CD14-positive monocyte (primary cell): ENCODE results near the gene PIH1D2. TPM values are rescaled to one million over a fixed set of nuclear protein-coding genes. Genes with fewer than 3 reads are reported as not detected.

Experiments used
- DNase-seq, 3 donors: peaks; one replicate each; pipeline ENCODE4 v3.0.0-alpha.2; 2011 to 2022
- H2AFZ ChIP-seq: 2 replicates; pipeline ENCODE4 v1.6.0; 2012; ENCODE audit warnings: mild to moderate bottlenecking, low read depth, low read length, inconsistent platforms; ENCODE audit not compliant: insufficient read depth, poor library complexity, severe bottlenecking
- H3K27ac ChIP-seq, 2 donors: 1 replicate in 1 of 2; 2 replicates in 1 of 2; pipeline ENCODE4 v1.5.1; 2012 to 2013; ENCODE audit warnings: low read length in 2 of 2, control low read depth in 1 of 2, inconsistent platforms in 1 of 2, low read depth in 1 of 2, mild to moderate bottlenecking in 1 of 2
- H3K27me3 ChIP-seq, 2 donors: one replicate each; pipeline versions ENCODE4 v1.6.0 to v1.6.1; 2011 to 2013; ENCODE audit warnings: low read length in 2 of 2; ENCODE audit not compliant: control insufficient read depth in 2 of 2, insufficient read depth in 2 of 2
- H3K36me3 ChIP-seq, 2 donors: replicated peaks in 1 of 2; 1 replicate in 1 of 2; 2 replicates in 1 of 2; pipeline versions ENCODE4 v1.5.1 to v1.6.1; 2012 to 2013; ENCODE audit warnings: low read length in 2 of 2, control low read depth in 1 of 2, inconsistent platforms in 1 of 2, mild to moderate bottlenecking in 1 of 2; ENCODE audit not compliant: insufficient read depth in 2 of 2, control insufficient read depth in 1 of 2
- H3K4me1 ChIP-seq, 2 donors: 1 replicate in 1 of 2; 2 replicates in 1 of 2; pipeline versions ENCODE4 v1.5.1 to v1.6.1; 2012 to 2013; ENCODE audit warnings: low read length in 2 of 2, control low read depth in 1 of 2, inconsistent platforms in 1 of 2, mild to moderate bottlenecking in 1 of 2, moderate library complexity in 1 of 2; ENCODE audit not compliant: insufficient read depth in 2 of 2, control insufficient read depth in 1 of 2
- H3K4me2 ChIP-seq: replicated peaks from 2 replicates; pipeline ENCODE3; 2012; ENCODE audit warnings: low read length, moderate library complexity, mild to moderate bottlenecking; ENCODE audit not compliant: poor library complexity, severe bottlenecking; ENCODE audit errors: extremely low read depth
- H3K4me3 ChIP-seq, 3 experiments: fragments of 200-600 bp in 1 of 3; sonication (generic) in 1 of 3; replicated peaks in 1 of 3; 1 replicate in 2 of 3; 2 replicates in 1 of 3; pipeline ENCODE4 v1.5.1; 2011 to 2013; ENCODE audit warnings: low read length in 3 of 3, mild to moderate bottlenecking in 3 of 3, control low read depth in 2 of 3, low read depth in 2 of 3, inconsistent platforms in 1 of 3, moderate library complexity in 1 of 3
- H3K79me2 ChIP-seq: 2 replicates; pipeline ENCODE4 v1.6.0; 2012; ENCODE audit warnings: mild to moderate bottlenecking, control low read depth, inconsistent platforms, low read length, moderate library complexity; ENCODE audit not compliant: insufficient read depth
- H3K9ac ChIP-seq: 2 replicates; pipeline ENCODE4 v1.6.0; 2017; ENCODE audit warnings: low read length, mild to moderate bottlenecking; ENCODE audit not compliant: insufficient read depth, poor library complexity, severe bottlenecking
- H3K9me3 ChIP-seq, 2 donors: replicated peaks in 1 of 2; 1 replicate in 1 of 2; 2 replicates in 1 of 2; pipeline versions ENCODE4 v1.5.1 to v1.6.1; 2012 to 2013; ENCODE audit warnings: low read length in 2 of 2, control low read depth in 1 of 2; ENCODE audit not compliant: control insufficient read depth in 1 of 2, insufficient read depth in 1 of 2
- H4K20me1 ChIP-seq: 2 replicates; pipeline ENCODE4 v1.6.0; 2012; ENCODE audit warnings: mild to moderate bottlenecking, low read length, control low read depth, moderate library complexity; ENCODE audit not compliant: insufficient read depth
- H3K27ac Mint-ChIP-seq, 7 donors: one replicate each; pipeline ENCODE4 v1.8.0; 2020; ENCODE audit warnings: mild to moderate bottlenecking in 7 of 7, mixed read lengths in 7 of 7, moderate library complexity in 6 of 7, inconsistent platforms in 2 of 7
- H3K27me3 Mint-ChIP-seq, 3 donors: one replicate each; pipeline ENCODE4 v1.8.0; 2021 to 2022; ENCODE audit warnings: low read depth in 3 of 3, mild to moderate bottlenecking in 3 of 3, mixed read lengths in 3 of 3, moderate library complexity in 3 of 3, inconsistent platforms in 1 of 3
- H3K36me3 Mint-ChIP-seq, 2 donors: one replicate each; pipeline ENCODE4 v1.8.0; 2020; ENCODE audit warnings: mixed read lengths in 2 of 2, inconsistent platforms in 1 of 2, mild to moderate bottlenecking in 1 of 2
- H3K4me1 Mint-ChIP-seq: one replicate; pipeline ENCODE4 v1.8.0; 2020; ENCODE audit warnings: mild to moderate bottlenecking, mixed read lengths
- H3K4me3 Mint-ChIP-seq, 2 donors: one replicate each; pipeline ENCODE4 v1.8.0; 2020; ENCODE audit warnings: mild to moderate bottlenecking in 2 of 2, mixed read lengths in 2 of 2, moderate library complexity in 1 of 2
- H3K9me3 Mint-ChIP-seq, 7 donors: one replicate each; pipeline ENCODE4 v1.8.0; 2020 to 2022; ENCODE audit warnings: mixed read lengths in 7 of 7, mild to moderate bottlenecking in 6 of 7, moderate library complexity in 6 of 7, inconsistent platforms in 2 of 7
- WGBS: methylation state at CpG from one replicate; pipeline ENCODE4 v1.1.5; 2013; ENCODE audit warnings: missing lambda C conversion rate; ENCODE audit not compliant: insufficient coverage; 5-methylcytosine and 5-hydroxymethylcytosine counted together
- intact Hi-C, 2 donors: fragments of 100-400 bp; cut with micrococcal nuclease; formaldehyde crosslinking; loops; one replicate each; pipeline versions ENCODE4 v1.15.0 to v1.15.1; 2023
- polyA plus RNA-seq, 3 donors: library from polyadenylated mRNA; depleted of rRNA in 1 of 3; unstranded in 2 of 3; stranded (reverse) in 1 of 3; fragments of 300-500 nt in 2 of 3; fragments of >200 nt in 1 of 3; fragmentation: Illumina TruSeq in 2 of 3; gene quantifications; 1 replicate in 2 of 3; 2 replicates in 1 of 3; pipeline ENCODE4 v1.2.3, GENCODE V29; 2012 to 2021
- TF ChIP-seq, protein P1 (sequence below): fragments of 200-600 bp; IDR thresholded peaks from one replicate; pipeline ENCODE4 v1.8.0; 2022; ENCODE audit warnings: antibody characterized with exemption, mild to moderate bottlenecking

The PIH1D2 gene
- polyA plus RNA-seq, 3 donors = not detected

- peak in 1 of 3 donors; percentile 9 for DNase-seq
- peak overlapping the region; percentile 98 for H3K4me2 ChIP-seq
- peak overlapping the region; percentile 88 for H3K9ac ChIP-seq
- WGBS = 30% methylated on average over 8 of the region's 10 CpGs
- H3K27me3 ChIP-seq = no peaks in the 10 kb centered on the region
- H3K79me2 ChIP-seq = peaks cover 68% of the 10 kb centered on the region
- TF ChIP-seq, protein P1, sequence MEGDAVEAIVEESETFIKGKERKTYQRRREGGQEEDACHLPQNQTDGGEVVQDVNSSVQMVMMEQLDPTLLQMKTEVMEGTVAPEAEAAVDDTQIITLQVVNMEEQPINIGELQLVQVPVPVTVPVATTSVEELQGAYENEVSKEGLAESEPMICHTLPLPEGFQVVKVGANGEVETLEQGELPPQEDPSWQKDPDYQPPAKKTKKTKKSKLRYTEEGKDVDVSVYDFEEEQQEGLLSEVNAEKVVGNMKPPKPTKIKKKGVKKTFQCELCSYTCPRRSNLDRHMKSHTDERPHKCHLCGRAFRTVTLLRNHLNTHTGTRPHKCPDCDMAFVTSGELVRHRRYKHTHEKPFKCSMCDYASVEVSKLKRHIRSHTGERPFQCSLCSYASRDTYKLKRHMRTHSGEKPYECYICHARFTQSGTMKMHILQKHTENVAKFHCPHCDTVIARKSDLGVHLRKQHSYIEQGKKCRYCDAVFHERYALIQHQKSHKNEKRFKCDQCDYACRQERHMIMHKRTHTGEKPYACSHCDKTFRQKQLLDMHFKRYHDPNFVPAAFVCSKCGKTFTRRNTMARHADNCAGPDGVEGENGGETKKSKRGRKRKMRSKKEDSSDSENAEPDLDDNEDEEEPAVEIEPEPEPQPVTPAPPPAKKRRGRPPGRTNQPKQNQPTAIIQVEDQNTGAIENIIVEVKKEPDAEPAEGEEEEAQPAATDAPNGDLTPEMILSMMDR = no peak
- H3K4me1 Mint-ChIP-seq = peaks cover 41% of the 10 kb centered on the region
- peak overlapping the region; percentile 63 to 99 for H3K27ac ChIP-seq
- H3K9me3 ChIP-seq = no peaks in the 10 kb centered on the region
- peaks cover 0 to 2% (median 0%) of the 10 kb centered on the region in 3 donors for H3K27me3 Mint-ChIP-seq
- H3K4me3 ChIP-seq = peak overlapping the region; percentile 89 to 100 (median 95)
- H3K36me3 ChIP-seq = peaks cover 64 to 74% of the 10 kb centered on the region in 2 donors
- H2AFZ ChIP-seq = peak overlapping the region; percentile 99
- H3K27ac Mint-ChIP-seq = peak overlapping the region; percentile 95 to 99 (median 98)
- intact Hi-C loops = loop anchor here (2.0 to 10.0 kb wide), 4 partner anchors 14 to 198 kb away; no protein-coding TSS in a partner anchor
- peaks cover 8% of the 10 kb centered on the region for H4K20me1 ChIP-seq
- H3K4me3 Mint-ChIP-seq = peak overlapping the region; percentile 96 to 99
- H3K36me3 Mint-ChIP-seq = peaks cover 76% of the 10 kb centered on the region in 2 donors
- H3K4me1 ChIP-seq = peaks cover 24 to 30% of the 10 kb centered on the region in 2 donors
- no peaks in the 10 kb centered on the region for H3K9me3 Mint-ChIP-seq
Observed at GRCh38 chr11:112087212-112087611, 13.4 kb upstream of the PIH1D2 start.

DNA sequence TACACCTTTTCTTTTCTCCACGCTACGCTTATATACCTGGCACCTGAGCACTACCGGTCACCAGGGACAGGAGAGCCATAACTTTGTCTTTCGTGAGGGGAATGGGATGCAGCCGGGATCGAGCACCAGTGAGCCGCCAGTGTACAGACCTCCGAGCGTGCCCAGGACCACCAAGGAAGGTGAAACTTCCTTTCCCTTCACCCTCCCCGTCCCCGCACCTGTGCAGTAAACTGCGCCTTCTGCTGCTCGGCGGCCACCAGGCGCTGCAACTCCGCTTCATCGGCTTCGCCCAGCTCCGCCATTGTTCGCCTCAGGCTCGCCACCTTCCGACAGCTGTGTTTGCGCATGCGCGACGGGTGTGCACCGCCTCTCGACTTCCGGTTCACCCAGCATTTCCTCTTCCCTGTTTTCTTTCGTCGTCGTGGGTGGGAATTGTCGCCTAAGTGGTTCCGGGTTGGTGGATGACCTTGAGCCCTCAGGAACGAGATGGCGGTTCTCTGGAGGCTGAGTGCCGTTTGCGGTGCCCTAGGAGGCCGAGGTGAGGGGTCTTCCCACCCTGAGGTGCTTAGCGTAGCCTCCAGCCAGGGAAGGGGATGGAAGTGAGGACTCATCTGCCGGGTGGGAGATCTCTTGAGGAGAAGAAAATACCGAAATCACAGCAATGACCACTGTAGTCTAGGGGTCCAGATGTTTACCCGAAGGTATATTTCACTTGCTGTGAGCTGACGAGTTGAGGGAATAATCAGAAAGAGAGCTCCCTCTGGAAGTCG is 12.8 kb upstream of the PIH1D2 start, which contains the start of the genes SDHD and TIMM8B:
TSS of gene SDHD (plus strand) at position 452 of the 770 bp plus-strand sequence. CDS start at position 487, 35 bp downstream.
TSS of gene TIMM8B (minus strand) at position 335 of the 770 bp plus-strand sequence. CDS start at position 302, 33 bp downstream.
- Histone ChIP-seq H3K36me3 (peaks cover 64 to 74% of the 10 kb centered on the region in 2 donors), H3K27ac (peak within 1 kb of the TSS; percentile 63 to 99), H3K9ac (peak within 1 kb of the TSS; percentile 88), H3K27me3 (no peaks in the 10 kb centered on the region), H3K4me3 (peak within 1 kb of the TSS; percentile 89 to 100 (median 95)), H3K79me2 (peaks cover 63% of the 10 kb centered on the region), H4K20me1 (peaks cover 5% of the 10 kb centered on the region), H3K4me2 (peak within 1 kb of the TSS; percentile 98), H2AFZ (peak within 1 kb of the TSS; percentile 99), H3K4me1 (peaks cover 24 to 30% of the 10 kb centered on the region in 2 donors), H3K9me3 (no peaks in the 10 kb centered on the region)
- Mint-ChIP-seq H3K27ac (peak within 1 kb of the TSS; percentile 95 to 99 (median 98)), H3K9me3 (no peaks in the 10 kb centered on the region), H3K4me1 (peaks cover 41% of the 10 kb centered on the region), H3K36me3 (peaks cover 73% of the 10 kb centered on the region in 2 donors), H3K4me3 (peak within 1 kb of the TSS; percentile 96 to 99), H3K27me3 (peaks cover 0 to 2% (median 0%) of the 10 kb centered on the region in 3 donors)
- WGBS = under 1% methylated on average over 40 of the region's 45 CpGs
- intact Hi-C loops = loop anchor here (2.0 to 10.0 kb wide), 4 partner anchors 14 to 198 kb away; no protein-coding TSS in a partner anchor
- DNase-seq = peak; percentile 97 to 98 (median 98)
- TF ChIP-seq, protein P1 = peak; percentile 34
